Transverse colon (tissue), 1 donor: ENCODE measurements around the gene CAMK2B.

Experiments used
- EP300 ChIP-seq: sonication (generic); formaldehyde crosslinking; IDR thresholded peaks from one replicate; pipeline ENCODE4 v1.6.1; 2017; ENCODE audit warnings: antibody characterized with exemption, low read depth
- POLR2A ChIP-seq: fragments of 450-650 bp; IDR thresholded peaks from one replicate; pipeline ENCODE4 v1.6.1; 2016; ENCODE audit warnings: antibody characterized with exemption, mild to moderate bottlenecking, moderate library complexity

DNA sequence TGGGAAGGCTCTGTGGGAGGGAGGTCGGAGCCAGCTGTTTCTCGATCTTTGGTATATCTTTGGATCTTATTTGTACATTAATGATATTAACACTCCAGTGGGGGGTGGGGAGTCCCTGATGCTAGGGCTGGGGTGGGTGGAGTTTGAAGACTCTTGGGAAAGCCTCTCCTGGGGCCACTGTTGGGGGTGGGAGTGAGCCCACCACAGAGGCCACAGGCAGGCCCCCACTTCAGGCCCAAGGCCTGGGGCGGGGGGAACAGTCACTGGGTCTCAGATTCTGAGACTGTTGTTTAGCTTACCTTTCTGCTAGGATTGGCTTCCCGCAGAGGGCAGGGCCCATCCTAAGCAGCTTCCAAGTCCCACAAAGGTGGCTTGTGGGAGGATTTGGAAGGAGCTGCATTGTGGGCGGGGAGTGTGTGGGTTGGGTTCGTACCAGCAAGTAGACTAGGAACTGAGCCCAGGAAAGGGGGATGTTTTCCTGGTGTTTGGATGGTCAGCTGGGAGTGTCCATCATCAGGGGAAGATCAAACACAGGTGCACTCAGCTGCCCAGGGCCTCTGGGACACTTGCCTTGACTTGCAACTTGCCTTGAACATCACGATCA is 112.7 kb downstream of the CAMK2B start:
- no peak for TF ChIP-seq EP300
- TF ChIP-seq POLR2A = no peak
